GM23338 (cell line): ENCODE results near the gene SEPTIN8. TPM values are rescaled to one million over a fixed set of nuclear protein-coding genes. Genes with fewer than 3 reads are reported as not detected.

Experiments
- ATAC-seq: fragments of 200-7000 bp; cut with Tn5 transposase; 3 replicates; pipeline ENCODE4 v1.9.1; 2020
- DNase-seq: peaks from one replicate; pipeline ENCODE4 v3.0.0-alpha.2; 2015; ENCODE audit warnings: low spot score
- H2AFZ ChIP-seq: fragments of 200-600 bp; sonication (generic); 2 replicates; pipeline ENCODE4 v1.8.0; 2016; ENCODE audit warnings: antibody characterized with exemption, mild to moderate bottlenecking, moderate library complexity
- H3F3A ChIP-seq: fragments of 200-600 bp; sonication (generic); replicated peaks from 2 replicates; pipeline ENCODE4 v1.8.0; 2017; ENCODE audit warnings: antibody characterized with exemption, mixed run types, low read depth
- H3K27ac ChIP-seq: fragments of 200-600 bp; sonication (generic); 2 replicates; pipeline ENCODE4 v1.6.1; 2016; ENCODE audit warnings: low read depth
- H3K27me3 ChIP-seq: fragments of 200-600 bp; sonication (generic); 2 replicates; pipeline ENCODE4 v1.8.0; 2016; ENCODE audit warnings: mild to moderate bottlenecking, mixed run types, moderate library complexity; ENCODE audit not compliant: insufficient read depth
- H3K36me3 ChIP-seq: fragments of 200-600 bp; sonication (generic); 2 replicates; pipeline ENCODE4 v1.8.0; 2016; ENCODE audit warnings: mild to moderate bottlenecking; ENCODE audit not compliant: insufficient read depth
- H3K4me1 ChIP-seq: fragments of 200-600 bp; sonication (generic); 2 replicates; pipeline ENCODE4 v1.8.0; 2016; ENCODE audit warnings: mild to moderate bottlenecking, moderate library complexity; ENCODE audit not compliant: insufficient read depth
- H3K4me2 ChIP-seq: fragments of 200-600 bp; sonication (generic); 2 replicates; pipeline ENCODE4 v1.7.1; 2017; ENCODE audit warnings: mixed run types
- H3K4me3 ChIP-seq: fragments of 200-600 bp; sonication (generic); 2 replicates; pipeline ENCODE4 v1.6.1; 2016; ENCODE audit warnings: mixed run types
- H3K79me2 ChIP-seq: fragments of 200-600 bp; sonication (generic); replicated peaks from 2 replicates; pipeline ENCODE4 v1.8.0; 2017; ENCODE audit warnings: mild to moderate bottlenecking; ENCODE audit not compliant: insufficient read depth
- H3K9me2 ChIP-seq: fragments of 200-600 bp; sonication (generic); 2 replicates; pipeline ENCODE4 v1.8.0; 2017; ENCODE audit not compliant: insufficient read depth
- H4K20me1 ChIP-seq: fragments of 200-600 bp; sonication (generic); replicated peaks from 2 replicates; pipeline ENCODE4 v1.8.0; 2017; ENCODE audit warnings: mild to moderate bottlenecking; ENCODE audit not compliant: insufficient read depth
- H3K27ac Mint-ChIP-seq: 2 replicates; pipeline ENCODE4 v1.8.0; 2020; ENCODE audit warnings: inconsistent platforms, mild to moderate bottlenecking, moderate library complexity, mixed read lengths
- H3K27me3 Mint-ChIP-seq: 3 replicates; pipeline ENCODE4 v1.8.0; 2022; ENCODE audit warnings: low read depth, mild to moderate bottlenecking, moderate library complexity, mixed read lengths, inconsistent platforms; ENCODE audit not compliant: insufficient read depth, poor library complexity
- H3K36me3 Mint-ChIP-seq: 3 replicates; pipeline ENCODE4 v1.8.0; 2021; ENCODE audit warnings: low read depth, mild to moderate bottlenecking, inconsistent platforms, moderate library complexity, mixed read lengths
- H3K4me1 Mint-ChIP-seq: 3 replicates; pipeline ENCODE4 v1.8.0; 2020; ENCODE audit warnings: mild to moderate bottlenecking, inconsistent platforms, mixed read lengths
- H3K4me3 Mint-ChIP-seq: 3 replicates; pipeline ENCODE4 v1.8.0; 2021; ENCODE audit warnings: moderate library complexity, mild to moderate bottlenecking, inconsistent platforms, mixed read lengths
- H3K9me3 Mint-ChIP-seq: 3 replicates; pipeline ENCODE4 v1.8.0; 2020; ENCODE audit warnings: moderate library complexity, mild to moderate bottlenecking, inconsistent platforms, mixed read lengths
- CREB1 ChIP-seq: fragments of 250-450 bp; sonication (Bioruptor Pico); IDR thresholded peaks from 2 replicates; pipeline ENCODE4 v1.5.0; 2020; ENCODE audit warnings: low read depth, mild to moderate bottlenecking, moderate library complexity
- EZH2 ChIP-seq: fragments of 200-600 bp; sonication (generic); IDR thresholded peaks from one replicate; pipeline ENCODE4 v1.8.0; 2017; ENCODE audit warnings: antibody characterized with exemption, mild to moderate bottlenecking, low read depth; ENCODE audit not compliant: unreplicated experiment
- EZH2phosphoT487 ChIP-seq: fragments of 200-600 bp; sonication (generic); IDR thresholded peaks from one replicate; pipeline ENCODE4 v1.8.1; 2018; ENCODE audit warnings: antibody characterized with exemption; ENCODE audit not compliant: unreplicated experiment
- POLR2AphosphoS5 ChIP-seq: IDR thresholded peaks from 2 replicates; pipeline ENCODE4 v1.6.1; 2016; ENCODE audit warnings: antibody characterized with exemption, low read depth
- STAT1 ChIP-seq: IDR thresholded peaks from one replicate; pipeline ENCODE4 v1.6.1; 2016; ENCODE audit warnings: antibody characterized with exemption; ENCODE audit not compliant: unreplicated experiment
- ZNF114 ChIP-seq: fragments of 250-450 bp; sonication (Bioruptor Pico); IDR thresholded peaks from 2 replicates; pipeline ENCODE4 v1.5.0; 2020; ENCODE audit warnings: mild to moderate bottlenecking, moderate library complexity
- ZNF462 ChIP-seq: fragments of 250-450 bp; sonication (Bioruptor Pico); IDR thresholded peaks from 2 replicates; pipeline ENCODE4 v1.5.0; 2020; ENCODE audit warnings: mild to moderate bottlenecking, moderate library complexity
- polyA plus RNA-seq: library from polyadenylated mRNA; unstranded; fragments of >200 nt; fragmentation: Nextera tagmentation; extraction: Ambion mirVana; gene quantifications from 2 replicates; pipeline ENCODE4 v1.2.1, GENCODE V29; 2016
- total RNA-seq: library from RNA; depleted of rRNA; stranded (reverse); fragments of >200 nt; shearing (Covaris generic); gene quantifications from 2 replicates; pipeline ENCODE4 v1.2.3, GENCODE V29; 2014
- TF ChIP-seq, protein P1 (sequence below): IDR thresholded peaks from 2 replicates; pipeline ENCODE4 v1.6.1; 2016; ENCODE audit warnings: antibody characterized with exemption

Gene SEPTIN8
- total and polyA plus RNA-seq, 2 experiments from 2014 or later: 8.8 to 45.0 TPM

GRCh38 chr5:132778129-132778528 is 1.1 kb upstream of the SEPTIN8 start (continued):
- no peak for TF ChIP-seq EZH2phosphoT487
- TF ChIP-seq ZNF462: no peak
- TF ChIP-seq EZH2: no peak
- no peak for TF ChIP-seq STAT1

DNA sequence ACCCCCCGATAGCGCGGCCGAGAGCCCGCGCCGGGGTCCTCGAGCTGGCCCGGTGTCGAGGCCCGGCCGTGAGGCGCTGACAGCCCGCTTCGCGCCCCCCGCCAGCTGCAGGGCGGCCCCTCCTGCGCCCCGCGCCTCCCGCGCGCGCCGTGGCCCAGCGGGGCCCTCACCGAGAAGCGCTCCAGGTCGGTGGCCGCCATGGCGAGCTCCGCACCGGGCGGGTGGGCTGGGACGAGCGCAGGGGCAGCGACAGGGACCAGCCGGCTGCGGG is 166 bp downstream of the SEPTIN8 start:
- Mint-ChIP-seq H3K4me1 (peaks cover 30% of the 10 kb centered on the region), H3K9me3 (no peaks in the 10 kb centered on the region), H3K27me3 (peaks cover 32% of the 10 kb centered on the region), H3K4me3 (no peak overlapping the region), H3K36me3 (no peaks in the 10 kb centered on the region), H3K27ac (no peak overlapping the region)
- DNase-seq (no peak), ATAC-seq (peak; percentile 21)
- H3K36me3 ChIP-seq: no peaks in the 10 kb centered on the region
- H3K27me3 ChIP-seq: peaks cover 63% of the 10 kb centered on the region
- peak overlapping the region; percentile 89 for H3K4me2 ChIP-seq
- H3K9me2 ChIP-seq: 0 out of 2 replicates have a peak, but pooled peaks cover 2% of the 10 kb centered on the region
- peaks cover 18% of the 10 kb centered on the region for H3K4me1 ChIP-seq
- H3K27ac ChIP-seq: no peak overlapping the region
- H2AFZ ChIP-seq: no peak overlapping the region
- peak overlapping the region; percentile 89 for H3K4me3 ChIP-seq
- 0 out of 2 replicates have a peak, but pooled peaks cover 4% of the 10 kb centered on the region for H4K20me1 ChIP-seq
- no peaks in the 10 kb centered on the region for H3F3A ChIP-seq
- H3K79me2 ChIP-seq: no peaks in the 10 kb centered on the region; the same call in 1 of the 2 replicates
- TF ChIP-seq ZNF462 (no peak), POLR2AphosphoS5 (no peak), ZNF114 (no peak), CREB1 (CRISPR knock-in tag) (no peak), EZH2phosphoT487 (no peak)
- TF ChIP-seq, protein P1, sequence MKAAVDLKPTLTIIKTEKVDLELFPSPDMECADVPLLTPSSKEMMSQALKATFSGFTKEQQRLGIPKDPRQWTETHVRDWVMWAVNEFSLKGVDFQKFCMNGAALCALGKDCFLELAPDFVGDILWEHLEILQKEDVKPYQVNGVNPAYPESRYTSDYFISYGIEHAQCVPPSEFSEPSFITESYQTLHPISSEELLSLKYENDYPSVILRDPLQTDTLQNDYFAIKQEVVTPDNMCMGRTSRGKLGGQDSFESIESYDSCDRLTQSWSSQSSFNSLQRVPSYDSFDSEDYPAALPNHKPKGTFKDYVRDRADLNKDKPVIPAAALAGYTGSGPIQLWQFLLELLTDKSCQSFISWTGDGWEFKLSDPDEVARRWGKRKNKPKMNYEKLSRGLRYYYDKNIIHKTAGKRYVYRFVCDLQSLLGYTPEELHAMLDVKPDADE: no peak
